ENCODE measurements around the gene KIF16B.

DNA sequence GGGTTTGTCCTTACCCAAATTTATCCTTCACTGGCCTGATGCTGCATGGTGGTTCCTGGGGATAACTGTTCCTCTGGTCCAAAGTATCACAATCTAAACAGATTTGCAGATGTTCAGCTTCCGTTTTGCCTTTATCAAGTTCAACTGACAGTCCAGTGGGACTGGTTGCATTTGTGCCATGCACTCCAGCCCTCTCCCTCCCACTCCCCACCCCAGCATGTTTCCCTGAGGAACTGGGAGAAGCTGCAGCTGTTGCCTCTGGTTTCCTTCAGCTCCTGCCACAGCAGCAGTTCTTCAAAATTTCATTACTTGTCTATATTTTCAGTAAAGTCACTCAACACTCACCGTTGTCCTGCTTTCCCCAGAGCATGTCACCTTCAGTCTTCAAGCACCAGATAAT lies 39.5 kb upstream of the KIF16B start:
- TF ChIP-seq POGZ (CRISPR knock-in tag; IDR thresholded peaks at IDR 0.05) (no peak), SP2 (CRISPR knock-in tag; IDR thresholded peaks at IDR 0.05) (no peak), ZNF274 (CRISPR knock-in tag; IDR thresholded peaks at IDR 0.05) (no peak), ZNF18 (CRISPR knock-in tag; IDR thresholded peaks at IDR 0.05; ENCODE audit: insufficient replicate concordance) (no peak), YEATS4 (CRISPR knock-in tag; IDR thresholded peaks at IDR 0.05; ENCODE audit: borderline replicate concordance) (no peak), EZH2 (conservative IDR thresholded peaks at IDR 0.05; ENCODE audit: low read depth, low read length) (no peak), ZNF639 (CRISPR knock-in tag; conservative IDR thresholded peaks at IDR 0.05) (no peak), MAFF (IDR thresholded peaks at IDR 0.05; ENCODE audit: low read depth, low read length) (no peak), ZNF619 (CRISPR knock-in tag; IDR thresholded peaks at IDR 0.05) (no peak), ZNF441 (CRISPR knock-in tag; IDR thresholded peaks at IDR 0.05; ENCODE audit: borderline replicate concordance) (no peak)
- TF ChIP-seq, protein P1, sequence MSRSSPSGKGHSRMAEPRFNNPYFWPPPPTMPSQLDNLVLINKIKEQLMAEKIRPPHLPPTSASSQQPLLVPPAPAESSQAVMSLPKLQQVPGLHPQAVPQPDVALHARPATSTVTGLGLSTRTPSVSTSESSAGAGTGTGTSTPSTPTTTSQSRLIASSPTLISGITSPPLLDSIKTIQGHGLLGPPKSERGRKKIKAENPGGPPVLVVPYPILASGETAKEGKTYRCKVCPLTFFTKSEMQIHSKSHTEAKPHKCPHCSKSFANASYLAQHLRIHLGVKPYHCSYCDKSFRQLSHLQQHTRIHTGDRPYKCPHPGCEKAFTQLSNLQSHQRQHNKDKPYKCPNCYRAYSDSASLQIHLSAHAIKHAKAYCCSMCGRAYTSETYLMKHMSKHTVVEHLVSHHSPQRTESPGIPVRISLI (CRISPR knock-in tag; IDR thresholded peaks at IDR 0.05; ENCODE audit: borderline replicate concordance): no peak
